GM12872 (cell line): ENCODE data around the gene CDK15.

Source experiments
- CTCF ChIP-seq: IDR thresholded peaks from 3 replicates; pipeline ENCODE4 v1.5.1; 2011; ENCODE audit warnings: low read depth, mild to moderate bottlenecking, low read length, moderate library complexity; ENCODE audit not compliant: insufficient read depth

CDK15 gene

DNA sequence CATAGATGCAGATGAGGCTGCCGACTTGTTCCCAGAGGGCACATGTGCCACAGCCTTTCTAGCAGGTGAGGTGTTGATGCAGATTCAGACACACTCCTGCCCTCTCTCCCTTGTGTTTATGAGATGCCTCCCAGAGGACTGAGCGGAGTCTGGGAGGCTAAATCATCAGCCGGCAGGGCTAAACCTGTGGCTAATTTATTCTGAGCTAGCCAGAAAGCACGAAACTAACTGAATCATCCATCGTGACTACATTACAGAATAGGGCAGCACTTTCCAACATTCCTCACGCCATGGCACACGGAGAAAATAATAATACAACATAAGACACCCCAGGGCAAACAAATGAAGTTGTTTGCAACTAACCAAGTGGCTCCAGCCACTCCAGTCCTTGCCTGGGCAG, 125.6 kb downstream of the CDK15 start:
- no peak for TF ChIP-seq CTCF

DNA sequence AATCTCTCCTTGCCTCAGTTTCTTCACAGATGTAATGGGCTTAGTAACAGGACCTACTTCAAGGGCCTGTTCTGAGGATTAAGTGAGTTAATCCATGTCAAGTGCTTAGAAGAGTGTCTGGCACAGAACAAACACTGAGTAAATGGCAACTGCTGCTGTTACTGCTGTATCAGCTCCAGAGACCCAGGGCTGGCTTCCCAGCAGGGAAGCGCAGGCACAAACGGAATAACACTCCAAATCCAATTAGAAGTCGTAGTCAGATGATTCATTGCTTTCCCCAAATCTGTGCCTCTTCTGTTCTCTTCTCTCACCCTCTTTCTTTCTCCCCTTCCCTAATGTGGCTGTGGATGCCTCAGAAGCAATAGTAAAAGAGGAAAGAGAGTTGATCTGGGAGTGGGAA, 126.2 kb downstream of the CDK15 start:
- no peak for TF ChIP-seq CTCF

- no peak for TF ChIP-seq CTCF
Measured at GRCh38 chr2:201933792-201934237, 127.5 kb downstream of the CDK15 start.

GRCh38 chr2:201936817-201937216, 130.5 kb downstream of the CDK15 start:
- TF ChIP-seq CTCF = no peak

- no peak for TF ChIP-seq CTCF
Measured at GRCh38 chr2:201937343-201937742, 131.0 kb downstream of the CDK15 start.

- TF ChIP-seq CTCF = no peak
Measured at GRCh38 chr2:201938156-201938775, 131.9 kb downstream of the CDK15 start.

GRCh38 chr2:201938781-201939180, 132.4 kb downstream of the CDK15 start:
- no peak for TF ChIP-seq CTCF
